Measurements from ENCODE around the gene PRND.

DNA sequence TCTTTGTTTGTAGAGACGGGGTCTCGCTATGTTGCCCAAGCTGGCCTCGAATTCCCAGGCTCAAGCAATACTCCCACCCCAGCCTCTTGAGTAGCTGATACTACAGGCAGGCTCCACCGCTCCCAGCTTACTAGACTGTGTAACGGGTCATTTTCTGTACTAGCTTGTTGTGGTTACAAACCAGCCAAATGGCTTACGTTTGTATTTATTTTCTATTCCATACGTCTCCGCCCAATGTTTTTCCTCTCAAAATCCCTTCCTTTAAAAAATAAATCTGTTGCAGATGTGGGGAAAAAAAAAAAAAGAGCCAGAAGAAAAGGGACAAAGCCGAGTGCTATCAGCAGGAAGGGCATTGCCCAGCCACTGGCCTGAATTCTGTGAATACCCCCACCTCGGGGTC, 41.6 kb downstream of the PRND start:
- TF ChIP-seq, protein P1, sequence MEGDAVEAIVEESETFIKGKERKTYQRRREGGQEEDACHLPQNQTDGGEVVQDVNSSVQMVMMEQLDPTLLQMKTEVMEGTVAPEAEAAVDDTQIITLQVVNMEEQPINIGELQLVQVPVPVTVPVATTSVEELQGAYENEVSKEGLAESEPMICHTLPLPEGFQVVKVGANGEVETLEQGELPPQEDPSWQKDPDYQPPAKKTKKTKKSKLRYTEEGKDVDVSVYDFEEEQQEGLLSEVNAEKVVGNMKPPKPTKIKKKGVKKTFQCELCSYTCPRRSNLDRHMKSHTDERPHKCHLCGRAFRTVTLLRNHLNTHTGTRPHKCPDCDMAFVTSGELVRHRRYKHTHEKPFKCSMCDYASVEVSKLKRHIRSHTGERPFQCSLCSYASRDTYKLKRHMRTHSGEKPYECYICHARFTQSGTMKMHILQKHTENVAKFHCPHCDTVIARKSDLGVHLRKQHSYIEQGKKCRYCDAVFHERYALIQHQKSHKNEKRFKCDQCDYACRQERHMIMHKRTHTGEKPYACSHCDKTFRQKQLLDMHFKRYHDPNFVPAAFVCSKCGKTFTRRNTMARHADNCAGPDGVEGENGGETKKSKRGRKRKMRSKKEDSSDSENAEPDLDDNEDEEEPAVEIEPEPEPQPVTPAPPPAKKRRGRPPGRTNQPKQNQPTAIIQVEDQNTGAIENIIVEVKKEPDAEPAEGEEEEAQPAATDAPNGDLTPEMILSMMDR (conservative IDR thresholded peaks at IDR 0.05): no peak
- TF ChIP-seq EZH2 (IDR thresholded peaks at IDR 0.05; ENCODE audit: low read depth): no peak

Data from PC-9 (cell line).